HepG2 (cell line): Measurements from ENCODE around the gene TLCD3B. TPM values are rescaled to one million over a fixed set of nuclear protein-coding genes. Genes with fewer than 3 reads are reported as not detected.

Experiments
- GATAD2A ChIP-seq: IDR thresholded peaks from 2 replicates; pipeline ENCODE4 v1.6.1; 2016
- JUNB ChIP-seq: sonication (generic); formaldehyde crosslinking; IDR thresholded peaks from 2 replicates; pipeline ENCODE4 v1.8.0; 2022; ENCODE audit warnings: missing genetic modification reagents, mild to moderate bottlenecking, borderline replicate concordance
- MAZ ChIP-seq, 2 experiments: sonication (generic) in 1 of 2; formaldehyde crosslinking in 1 of 2; IDR thresholded peaks; 2 replicates each; pipeline versions ENCODE4 v1.5.0 to v1.6.1; 2012 to 2020; ENCODE audit warnings: low read depth in 2 of 2, mild to moderate bottlenecking in 2 of 2, borderline replicate concordance in 1 of 2, improper control_type of control experiment in 1 of 2, low read length in 1 of 2, missing genetic modification reagents in 1 of 2, moderate library complexity in 1 of 2
- PATZ1 ChIP-seq: sonication (generic); formaldehyde crosslinking; IDR thresholded peaks from 2 replicates; pipeline ENCODE4 v1.4.0; 2020; ENCODE audit warnings: missing genetic modification reagents
- YEATS2 ChIP-seq: sonication (generic); formaldehyde crosslinking; IDR thresholded peaks from 2 replicates; pipeline ENCODE4 v1.4.0; 2020; ENCODE audit warnings: missing genetic modification reagents, borderline replicate concordance
- ZNF576 ChIP-seq: sonication (generic); formaldehyde crosslinking; IDR thresholded peaks from 2 replicates; pipeline ENCODE4 v1.4.0; 2020; ENCODE audit warnings: mild to moderate bottlenecking, missing genetic modification reagents
- ZNF720 ChIP-seq: sonication (generic); formaldehyde crosslinking; IDR thresholded peaks from 2 replicates; pipeline ENCODE4 v1.4.0; 2020; ENCODE audit warnings: missing genetic modification reagents
- ZNF747 ChIP-seq: sonication (generic); formaldehyde crosslinking; IDR thresholded peaks from 2 replicates; pipeline ENCODE4 v1.8.1; 2023; ENCODE audit warnings: missing genetic modification reagents, mild to moderate bottlenecking, borderline replicate concordance
- ZNF782 ChIP-seq: sonication (generic); formaldehyde crosslinking; IDR thresholded peaks from 2 replicates; pipeline ENCODE4 v1.4.0; 2020; ENCODE audit warnings: missing genetic modification reagents, mild to moderate bottlenecking, borderline replicate concordance
- ZSCAN12 ChIP-seq: sonication (generic); formaldehyde crosslinking; IDR thresholded peaks from 2 replicates; pipeline ENCODE4 v1.9.0; 2021; ENCODE audit warnings: mild to moderate bottlenecking, missing genetic modification reagents
- polyA plus RNA-seq, 8 experiments: library from polyadenylated mRNA; depleted of rRNA in 3 of 8; stranded (reverse) in 7 of 8; unstranded in 1 of 8; fragments of >200 nt; fragmentation: Illumina TruSeq in 4 of 8; extraction: Trizol in 4 of 8; gene quantifications; 2 replicates each; pipeline versions ENCODE4 v1.2.1 to v1.2.3, GENCODE V29; 2011 to 2016; ENCODE audit warnings: low read depth in 4 of 8, missing spikeins in 1 of 8, mixed read lengths in 1 of 8; ENCODE audit not compliant: insufficient read depth in 1 of 8
- total RNA-seq, 5 experiments: library from RNA; depleted of rRNA; stranded (reverse); fragments of >200 nt; fragmentation: Illumina TruSeq; extraction: Trizol; gene quantifications; 2 replicates each; pipeline ENCODE4 v1.2.3, GENCODE V29; 2016; ENCODE audit warnings: low read depth in 1 of 5

Gene TLCD3B
- total and polyA plus RNA-seq, 2 of the 13 experiments (the other 11 are each of a cell fraction or from before 2014, with no cell fraction given): not detected

- peak; percentile 84; the same call in 1 of the 2 replicates for TF ChIP-seq MAZ (IDR thresholded peaks at IDR 0.05; ENCODE audit: borderline replicate concordance, low read depth, low read length)
- TF ChIP-seq MAZ (CRISPR knock-in tag; IDR thresholded peaks at IDR 0.05; ENCODE audit: low read depth): peak; percentile 96
- peak; percentile 91 for TF ChIP-seq PATZ1 (CRISPR knock-in tag)
- TF ChIP-seq ZNF747: peak; percentile 98
- TF ChIP-seq ZSCAN12: peak; percentile 74
- peak; percentile 95 for TF ChIP-seq YEATS2 (CRISPR knock-in tag)
- peak; percentile 75 for TF ChIP-seq GATAD2A (CRISPR knock-in tag)
- TF ChIP-seq ZNF782 (CRISPR knock-in tag): peak; percentile 98
- TF ChIP-seq ZNF576 (CRISPR knock-in tag): peak; percentile 74
- 0 out of 2 replicates have a peak, but pooled peaks have one; percentile 39 for TF ChIP-seq ZNF720 (CRISPR knock-in tag)
- peak; percentile 87 for TF ChIP-seq JUNB (CRISPR knock-in tag)
- TF ChIP-seq, all 625 proteins: peak for 485
Observed at GRCh38 chr16:30065102-30065942, 34.3 kb upstream of the TLCD3B start, which contains the start of gene ALDOA (continued).
